RWPE1 (cell line): ENCODE results near the gene OR52N1.

ENCODE experiments used
- CTCF ChIA-PET: fragments of 350-600 bp; sonication (Branson Sonifier 250); formaldehyde crosslinking; extraction: SDS; loops from one replicate; lab custom pipeline; 2021; lab: Yijun Ruan, JAX
- POLR2A ChIA-PET: fragments of 400-600 bp; formaldehyde crosslinking; extraction: SDS; loops from one replicate; lab custom pipeline; 2020; ENCODE audit warnings: antibody characterized with exemption; ENCODE audit not compliant: low non-redundant PET; lab: Yijun Ruan, JAX
- DNase-seq: peaks from one replicate; pipeline ENCODE4 v3.0.0; 2012; ENCODE audit warnings: low spot score
- H3K27ac ChIP-seq: fragments of 450-650 bp; 2 replicates; pipeline ENCODE4 v1.5.1; 2017
- TF ChIP-seq, protein P1 (sequence below): fragments of 450-650 bp; conservative IDR thresholded peaks from 2 replicates; pipeline ENCODE4 v1.5.1; 2017; ENCODE audit warnings: low read depth, mild to moderate bottlenecking

Gene OR52N1

DNA sequence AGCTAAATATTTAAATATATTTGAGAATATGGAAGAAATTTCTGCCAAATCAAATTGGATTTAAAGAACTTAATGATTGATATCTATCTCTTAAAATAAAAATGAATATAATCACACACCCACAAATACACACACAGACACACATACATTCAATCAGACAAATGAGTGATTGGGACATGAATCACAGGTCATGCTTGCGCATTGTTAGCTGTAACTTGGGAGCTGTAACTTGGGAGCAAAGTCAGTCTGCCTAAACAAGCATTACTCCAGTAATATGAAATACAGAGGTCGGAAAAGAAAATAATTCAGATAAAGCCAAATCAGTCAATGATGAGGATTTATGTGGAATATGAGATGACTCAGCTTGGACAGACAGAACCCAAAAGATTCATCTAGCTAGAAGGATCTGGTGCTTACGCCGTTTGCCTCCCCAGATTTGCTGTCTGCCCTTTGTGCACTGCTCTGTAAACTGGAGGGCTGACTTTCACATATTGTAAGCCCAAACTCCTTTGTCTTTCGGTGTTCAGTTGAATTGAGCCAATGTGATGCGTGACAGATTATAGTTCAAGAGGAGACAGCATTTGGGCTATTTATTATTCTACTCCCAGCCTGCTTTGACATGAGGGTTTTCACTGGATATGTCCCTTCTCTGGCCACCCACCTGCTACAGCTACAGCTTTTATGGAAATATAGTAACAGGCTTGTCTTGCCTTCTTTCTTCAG lies 53.2 kb downstream of the OR52N1 start:
- TF ChIP-seq, protein P1, sequence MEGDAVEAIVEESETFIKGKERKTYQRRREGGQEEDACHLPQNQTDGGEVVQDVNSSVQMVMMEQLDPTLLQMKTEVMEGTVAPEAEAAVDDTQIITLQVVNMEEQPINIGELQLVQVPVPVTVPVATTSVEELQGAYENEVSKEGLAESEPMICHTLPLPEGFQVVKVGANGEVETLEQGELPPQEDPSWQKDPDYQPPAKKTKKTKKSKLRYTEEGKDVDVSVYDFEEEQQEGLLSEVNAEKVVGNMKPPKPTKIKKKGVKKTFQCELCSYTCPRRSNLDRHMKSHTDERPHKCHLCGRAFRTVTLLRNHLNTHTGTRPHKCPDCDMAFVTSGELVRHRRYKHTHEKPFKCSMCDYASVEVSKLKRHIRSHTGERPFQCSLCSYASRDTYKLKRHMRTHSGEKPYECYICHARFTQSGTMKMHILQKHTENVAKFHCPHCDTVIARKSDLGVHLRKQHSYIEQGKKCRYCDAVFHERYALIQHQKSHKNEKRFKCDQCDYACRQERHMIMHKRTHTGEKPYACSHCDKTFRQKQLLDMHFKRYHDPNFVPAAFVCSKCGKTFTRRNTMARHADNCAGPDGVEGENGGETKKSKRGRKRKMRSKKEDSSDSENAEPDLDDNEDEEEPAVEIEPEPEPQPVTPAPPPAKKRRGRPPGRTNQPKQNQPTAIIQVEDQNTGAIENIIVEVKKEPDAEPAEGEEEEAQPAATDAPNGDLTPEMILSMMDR, result no peak
- no peak overlapping the region for H3K27ac ChIP-seq

DNA sequence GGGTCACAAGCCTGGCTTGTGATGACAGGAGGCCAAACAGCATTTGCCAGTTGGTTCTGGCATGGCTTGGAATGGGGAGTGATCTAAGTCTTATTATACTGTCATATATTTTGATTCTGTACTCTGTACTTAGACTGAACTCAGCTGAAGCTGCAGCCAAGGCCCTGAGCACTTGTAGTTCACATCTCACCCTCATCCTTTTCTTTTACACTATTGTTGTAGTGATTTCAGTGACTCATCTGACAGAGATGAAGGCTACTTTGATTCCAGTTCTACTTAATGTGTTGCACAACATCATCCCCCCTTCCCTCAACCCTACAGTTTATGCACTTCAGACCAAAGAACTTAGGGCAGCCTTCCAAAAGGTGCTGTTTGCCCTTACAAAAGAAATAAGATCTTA lies 54.0 kb downstream of the OR52N1 start:
- ChIA-PET CTCF (no interaction called here), POLR2A (interaction anchor here (0.6 kb wide), 1 partner anchor 10 kb away, joined by 3 read pairs; no protein-coding TSS in a partner anchor)

More for the DNA sequence above, 53.2 kb downstream of the OR52N1 start:
- ChIA-PET POLR2A (no interaction called here), CTCF (no interaction called here)
- DNase-seq, result no peak

More for the DNA sequence above, 54.0 kb downstream of the OR52N1 start:
- DNase-seq, result no peak
- H3K27ac ChIP-seq, result no peak overlapping the region
- TF ChIP-seq, protein P1, result no peak
